ENCODE results near the gene ASS1.

ASS1 gene

DNA sequence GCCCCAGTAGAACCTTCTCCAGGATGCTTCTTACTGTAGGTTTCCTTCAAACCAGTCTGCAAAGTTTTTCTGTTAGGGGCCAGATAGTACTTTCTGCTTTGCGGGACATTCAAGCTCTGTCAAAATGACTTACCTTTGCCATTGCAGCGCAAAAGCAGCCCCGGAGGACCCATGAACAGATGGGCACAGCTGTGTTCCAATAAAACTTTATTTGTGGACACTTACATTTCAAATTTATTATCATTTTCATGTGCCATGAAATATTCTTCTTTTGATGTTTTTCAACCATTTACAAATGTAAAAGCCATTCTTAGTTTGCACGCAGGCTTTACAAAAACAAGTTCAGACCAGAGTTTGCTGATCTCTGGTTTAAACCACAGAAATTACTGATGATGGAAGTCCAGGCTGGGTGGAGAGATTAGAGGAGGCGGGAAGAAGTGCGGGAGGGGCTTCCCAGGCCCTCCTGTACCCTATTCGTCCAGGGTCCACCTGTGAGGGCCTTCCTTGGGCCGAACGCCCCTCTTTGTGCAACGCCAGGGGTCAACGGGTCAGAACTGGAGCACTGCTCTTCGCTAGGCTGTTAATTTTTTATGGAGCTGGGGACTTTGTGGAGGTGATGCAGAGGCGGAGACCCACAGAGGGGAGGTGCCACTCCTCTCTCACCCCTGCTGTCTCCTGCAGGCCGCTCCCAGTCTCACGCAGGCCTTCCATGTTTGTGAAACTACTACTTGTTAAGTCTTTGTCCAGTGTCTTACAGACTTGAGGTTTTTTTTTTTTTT, 7.6 kb upstream of the ASS1 start:
- no peak for DNase-seq

DNA sequence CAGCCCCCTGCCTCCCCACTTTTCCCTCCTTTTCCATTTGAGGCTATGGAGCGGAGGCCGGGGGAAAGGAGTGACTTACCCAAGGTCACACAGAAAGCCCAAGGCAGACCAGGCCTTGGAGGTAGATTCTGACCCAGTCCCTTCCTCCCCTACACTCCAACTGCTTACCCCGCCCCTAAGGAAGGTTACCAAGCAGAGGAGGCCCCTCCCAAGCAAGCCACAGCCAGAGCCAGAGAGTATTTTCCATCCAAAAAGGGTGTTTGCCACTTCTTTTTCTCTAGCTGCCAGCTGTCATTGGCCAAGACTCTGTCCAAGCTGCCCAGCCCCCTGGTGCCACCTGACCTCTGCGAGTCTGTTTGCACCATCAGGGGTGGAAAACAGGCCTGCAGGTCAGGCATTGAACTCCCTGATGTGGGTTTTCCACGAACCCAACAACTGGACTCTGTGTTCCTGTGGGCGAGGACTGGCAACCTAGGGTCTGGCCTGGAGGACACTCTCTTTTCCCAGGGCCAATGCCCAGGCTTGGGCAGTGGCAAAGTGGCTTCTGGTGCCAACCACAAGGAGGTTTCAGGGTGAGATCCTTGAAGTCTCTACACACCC, 6.3 kb upstream of the ASS1 start:
- DNase-seq, result no peak

DNA sequence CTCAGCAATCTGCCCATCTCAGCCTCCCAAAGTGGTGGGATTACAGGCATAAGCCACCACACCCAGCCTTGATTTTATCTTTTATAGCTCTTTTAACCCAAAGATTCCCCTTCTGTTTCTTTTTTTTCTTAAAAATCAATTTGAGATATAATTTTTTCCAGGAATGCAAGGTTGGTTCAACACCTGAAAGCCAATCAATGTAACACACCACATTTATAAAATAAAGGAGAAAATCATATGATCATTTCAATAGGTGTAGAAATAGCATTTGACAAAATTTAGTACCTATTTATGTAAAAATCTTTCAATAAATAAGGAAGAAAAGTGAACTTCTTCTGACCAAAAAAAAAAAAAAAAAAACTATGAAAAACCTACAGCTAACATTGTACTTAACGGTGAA, 3.7 kb upstream of the ASS1 start:
- no peak for DNase-seq

DNA sequence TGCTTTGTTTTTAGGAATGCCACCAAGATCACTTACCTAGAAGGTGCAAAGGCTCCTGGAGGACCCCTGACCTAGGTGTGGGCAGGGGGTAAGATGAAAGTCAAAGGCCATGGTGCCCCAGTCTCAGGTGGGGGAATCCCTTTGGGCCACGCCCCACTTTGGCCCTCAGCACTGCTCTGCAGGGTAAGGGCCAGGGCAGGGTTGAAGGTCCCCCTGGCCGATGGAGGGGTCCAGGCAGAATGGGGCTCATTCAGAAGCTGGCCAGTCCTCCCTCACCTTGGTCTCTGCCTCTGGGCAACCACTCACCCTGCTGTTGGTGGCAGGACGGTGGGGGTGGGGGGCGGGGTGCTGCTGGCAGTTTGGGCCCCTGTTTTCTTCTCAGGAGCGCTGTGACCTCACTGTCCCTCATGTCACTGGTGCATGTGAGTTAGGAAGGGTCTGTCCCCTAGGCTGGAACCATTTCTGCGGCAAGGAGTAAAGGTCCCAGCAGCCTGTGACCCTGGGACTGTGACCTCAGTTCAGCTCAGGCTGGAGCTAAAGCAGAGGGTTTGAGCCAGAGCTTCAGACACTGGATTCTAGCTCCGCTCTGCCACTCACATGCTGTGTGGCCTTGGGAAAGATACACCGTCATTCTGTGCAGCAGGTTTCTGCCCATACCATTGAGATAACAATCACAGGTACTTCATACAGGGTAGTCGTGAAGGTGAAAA, 1.9 kb upstream of the ASS1 start:
- DNase-seq, result no peak

DNA sequence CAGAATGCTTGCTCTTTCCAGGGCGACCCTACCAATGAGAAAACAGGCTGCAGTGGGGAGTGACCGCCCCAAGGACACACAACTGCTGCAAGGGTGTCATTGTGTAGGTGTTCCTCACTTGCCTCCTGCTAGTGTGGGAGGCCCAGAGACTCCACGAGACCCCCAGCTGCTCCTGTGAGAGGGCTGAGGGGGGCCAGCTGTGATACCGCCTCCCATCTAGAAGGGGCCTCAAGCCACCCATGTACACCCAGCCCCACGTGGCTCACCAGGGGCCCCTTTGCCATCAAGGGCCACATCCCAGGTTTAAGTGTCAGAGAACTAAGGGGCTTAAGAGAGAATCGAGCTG, 1.3 kb upstream of the ASS1 start:
- no peak for DNase-seq

DNA sequence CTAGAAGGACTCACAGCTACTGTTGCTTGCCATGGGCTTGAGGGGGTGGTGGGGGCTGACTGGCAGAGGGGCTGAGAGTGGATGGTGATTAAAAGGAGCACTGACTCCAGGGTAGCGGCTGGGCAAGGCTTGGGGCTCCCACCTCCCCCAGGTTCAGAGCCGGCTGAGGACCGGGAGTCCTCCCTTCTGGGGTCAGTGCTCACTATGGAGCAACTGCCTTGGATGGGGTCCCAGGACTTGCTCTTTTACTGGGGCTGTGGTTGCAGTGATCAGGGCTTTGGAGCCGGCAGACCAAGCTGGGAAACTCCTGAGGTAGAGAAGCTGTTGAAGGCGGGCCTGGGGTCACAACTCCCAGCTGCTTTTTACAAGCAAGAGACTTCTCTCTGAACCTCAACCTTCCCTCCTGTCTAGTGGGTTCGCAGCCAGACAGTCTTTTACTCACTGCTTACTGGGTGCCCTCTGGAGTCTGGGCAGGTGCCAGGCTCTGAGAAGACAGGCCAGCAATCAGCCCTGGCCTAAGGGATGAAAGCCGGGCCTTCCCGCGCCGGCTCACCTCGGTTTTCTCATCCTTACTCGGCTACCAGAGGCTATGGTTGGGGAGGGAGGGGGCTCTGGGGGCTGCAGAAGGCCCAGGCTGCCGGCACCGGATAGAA, 795 bp upstream of the ASS1 start:
- DNase-seq, result no peak

DNA sequence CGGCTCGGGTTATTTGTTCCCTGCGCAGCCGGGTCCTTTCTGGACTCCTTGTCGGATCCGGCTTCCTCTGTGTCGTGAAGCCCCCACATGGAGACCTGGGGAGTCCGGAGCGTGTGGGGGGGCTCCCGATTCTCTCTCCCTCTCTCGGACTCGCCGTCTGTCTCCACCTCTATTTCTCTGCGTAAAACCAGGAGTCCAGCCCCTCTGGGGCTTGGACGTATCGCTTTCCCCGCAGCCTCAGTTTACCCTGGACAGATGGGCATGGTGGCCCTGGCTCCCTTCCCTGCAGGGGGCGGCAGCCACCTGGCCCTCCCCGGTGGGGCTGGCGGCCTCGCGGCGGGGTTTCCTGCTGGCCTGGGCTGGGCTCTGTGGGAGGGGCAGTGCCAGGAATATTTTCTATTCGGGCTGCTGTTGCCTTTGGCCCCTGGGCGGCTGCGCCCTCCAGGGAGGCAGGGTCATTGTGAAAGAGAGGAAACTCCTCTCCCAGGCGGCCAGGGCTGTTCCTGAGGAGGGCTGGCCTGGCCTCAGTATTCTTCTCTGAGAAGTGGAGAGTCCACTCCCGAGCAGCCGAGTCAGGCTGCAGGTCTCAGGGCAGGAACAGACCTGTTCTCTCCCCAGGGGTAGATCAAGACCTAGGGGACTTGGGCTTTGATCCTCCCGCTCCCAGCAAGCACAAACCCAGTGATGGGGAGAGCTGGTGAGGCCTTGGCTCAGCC, 665 bp downstream of the ASS1 start:
- DNase-seq, result no peak

DNA sequence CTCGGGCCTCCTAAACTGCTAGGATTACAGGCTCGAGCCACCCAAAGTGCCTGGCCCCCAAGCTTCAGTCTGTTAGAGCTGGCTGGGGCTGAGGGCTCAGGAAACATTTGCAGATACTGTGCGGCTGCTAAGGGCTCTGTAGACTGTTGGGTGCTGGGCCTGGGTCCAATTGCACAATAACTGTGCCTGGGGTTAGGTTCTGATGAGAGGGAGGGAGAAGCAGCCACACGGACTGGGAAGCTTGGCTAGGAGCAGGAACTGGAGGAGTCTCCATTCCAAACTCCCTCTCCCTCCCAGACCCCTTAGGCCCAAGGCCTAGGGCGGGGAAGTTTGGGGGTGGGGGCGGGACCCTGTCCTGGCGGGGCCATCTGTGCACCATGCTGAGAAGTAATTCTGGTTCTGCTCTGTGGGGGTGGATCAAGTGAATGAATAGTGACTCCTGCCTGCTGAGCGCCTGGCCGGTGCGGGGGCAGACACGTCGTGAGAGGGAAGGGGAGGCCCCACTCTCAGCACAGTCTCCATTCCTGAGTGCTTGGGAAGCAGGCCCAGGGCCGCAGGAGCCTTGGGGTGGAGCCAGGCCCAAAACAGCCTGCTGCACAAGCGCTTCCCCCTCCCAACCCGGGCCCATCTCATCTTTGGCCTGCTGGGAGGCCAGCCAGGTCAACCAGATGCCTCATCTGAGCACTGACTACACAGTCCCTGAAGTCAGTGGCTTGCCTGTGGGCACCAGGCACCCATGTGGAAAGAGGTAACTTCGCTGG, 1.5 kb downstream of the ASS1 start:
- DNase-seq, result no peak

DNA sequence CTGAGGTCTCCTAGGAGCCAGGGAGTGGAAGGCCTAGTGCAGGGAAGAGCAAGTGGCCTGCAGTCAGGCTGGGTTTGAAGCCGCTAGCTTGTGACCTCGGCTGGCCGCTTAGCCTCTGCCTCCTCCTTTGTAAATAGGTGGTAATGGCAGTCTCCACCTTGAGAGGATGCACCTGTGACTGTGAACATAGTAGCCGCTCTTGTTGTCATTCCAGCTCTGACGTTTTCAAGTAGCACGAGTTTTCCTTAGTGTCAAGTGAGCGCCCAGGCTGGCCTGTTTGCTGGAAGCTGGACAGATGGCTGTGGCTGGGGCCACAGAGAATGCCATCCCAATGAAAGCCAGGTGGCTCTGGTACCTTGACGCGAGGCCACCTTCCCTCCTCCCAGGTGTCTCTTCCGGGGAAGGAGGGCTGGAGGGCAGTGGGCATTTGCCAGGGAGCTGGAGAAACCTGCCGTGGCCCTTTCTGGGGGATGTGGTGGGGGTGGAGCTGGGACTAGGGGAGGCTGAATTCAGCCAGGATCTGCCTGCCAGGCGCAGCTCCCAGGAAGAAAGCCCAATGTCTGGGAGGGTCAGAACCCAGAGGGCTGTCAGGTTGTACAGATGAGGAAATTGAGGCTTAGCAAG, 2.5 kb downstream of the ASS1 start:
- no peak for DNase-seq

DNA sequence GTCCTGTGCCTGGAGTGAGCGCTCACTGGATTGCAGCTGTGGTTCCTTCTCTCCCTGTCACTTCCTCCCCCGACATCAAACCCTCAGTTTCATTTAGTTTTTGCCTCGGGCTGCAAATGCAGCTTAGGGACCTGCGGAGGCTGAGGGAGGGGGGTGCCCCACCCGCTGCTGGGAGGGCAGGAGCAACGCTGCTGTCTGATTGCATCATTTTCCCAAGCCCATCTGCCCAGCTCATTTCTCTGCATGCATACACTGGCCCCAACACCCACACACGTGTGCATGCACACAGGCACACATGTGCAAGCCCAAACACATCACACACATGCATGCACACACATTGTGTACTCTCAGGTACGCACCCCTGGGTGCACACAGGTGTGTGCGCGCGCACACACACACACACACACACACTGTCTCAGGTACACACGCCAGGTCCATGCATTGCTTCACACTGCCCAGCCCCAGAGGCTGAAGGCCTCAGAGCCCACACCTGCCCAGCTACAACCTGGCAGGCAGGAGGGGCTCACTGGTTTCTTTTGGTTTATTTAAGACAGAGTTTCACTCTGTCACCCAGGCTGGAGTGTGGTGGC, 3.4 kb downstream of the ASS1 start:
- DNase-seq, result no peak

DNA sequence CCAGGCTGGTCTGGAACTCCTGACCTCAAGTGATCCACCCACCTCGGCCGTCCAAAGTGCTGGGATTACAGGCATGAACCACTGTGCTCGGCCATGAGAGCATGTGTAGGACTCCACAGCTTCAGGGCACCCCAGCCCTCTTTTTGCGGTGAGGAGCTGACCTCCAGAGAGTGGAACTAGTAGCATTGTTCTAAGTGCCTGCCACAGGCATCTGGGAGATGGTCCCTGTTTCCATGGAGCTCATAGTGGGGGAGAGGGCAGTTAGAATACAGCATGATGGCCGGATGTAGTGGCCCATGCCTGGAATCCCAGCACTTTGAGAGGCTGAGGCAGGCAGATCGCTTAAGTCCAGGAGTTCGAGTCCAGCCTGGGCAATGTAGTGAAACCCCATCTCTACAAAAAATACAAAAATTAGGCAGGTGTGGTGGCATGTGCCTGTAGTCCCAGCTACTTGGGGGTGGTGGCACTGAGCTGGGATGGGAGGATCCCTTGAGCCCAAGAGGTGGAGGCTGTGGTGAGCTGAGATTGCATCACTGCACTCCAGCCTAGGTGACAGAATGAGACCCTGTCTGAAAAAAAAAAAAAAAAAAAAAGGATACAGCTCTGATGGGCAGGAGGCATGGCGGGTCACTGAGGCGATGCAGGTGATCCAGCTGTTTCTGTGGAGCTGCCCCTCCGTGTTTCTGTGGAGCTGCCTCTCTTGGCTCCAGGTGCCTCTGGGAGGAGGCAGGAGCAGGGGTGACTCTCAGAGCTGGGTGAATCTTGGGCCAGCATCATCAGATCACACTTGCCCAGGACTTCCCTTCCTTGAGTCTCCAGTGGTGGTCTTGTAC, 4.2 kb downstream of the ASS1 start:
- DNase-seq, result no peak

DNA sequence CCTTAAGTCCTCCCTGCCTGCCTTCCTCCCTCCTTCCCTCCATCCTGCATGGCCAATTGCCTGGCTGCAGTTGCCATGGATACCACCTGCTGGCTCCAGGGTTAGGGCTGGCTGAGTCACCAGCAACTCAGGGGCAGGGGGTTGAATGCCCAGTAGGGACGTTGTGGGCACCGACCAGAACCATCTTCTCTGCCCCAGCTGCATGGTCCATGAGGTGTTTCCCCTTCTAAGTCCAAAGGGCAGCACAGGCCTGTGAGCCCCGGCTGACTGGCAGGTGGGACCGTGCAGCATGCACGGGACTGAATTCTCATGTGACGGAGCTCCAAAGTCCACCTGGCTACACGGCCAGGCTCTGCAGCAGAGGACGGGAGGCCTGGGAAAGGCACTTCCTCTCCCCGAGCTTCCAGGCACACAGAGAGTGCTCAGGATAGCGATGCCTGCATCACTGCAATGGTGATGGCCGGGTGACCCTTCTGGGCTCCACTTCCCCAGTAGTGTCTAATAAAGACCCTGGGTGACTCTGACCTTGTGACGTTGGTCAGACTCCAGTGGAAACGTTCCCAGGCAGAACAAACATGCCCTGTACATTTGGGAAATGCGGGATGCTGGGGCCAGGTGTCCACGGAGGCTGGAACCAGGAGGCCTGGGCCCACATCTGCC, 5.7 kb downstream of the ASS1 start:
- no peak for DNase-seq

DNA sequence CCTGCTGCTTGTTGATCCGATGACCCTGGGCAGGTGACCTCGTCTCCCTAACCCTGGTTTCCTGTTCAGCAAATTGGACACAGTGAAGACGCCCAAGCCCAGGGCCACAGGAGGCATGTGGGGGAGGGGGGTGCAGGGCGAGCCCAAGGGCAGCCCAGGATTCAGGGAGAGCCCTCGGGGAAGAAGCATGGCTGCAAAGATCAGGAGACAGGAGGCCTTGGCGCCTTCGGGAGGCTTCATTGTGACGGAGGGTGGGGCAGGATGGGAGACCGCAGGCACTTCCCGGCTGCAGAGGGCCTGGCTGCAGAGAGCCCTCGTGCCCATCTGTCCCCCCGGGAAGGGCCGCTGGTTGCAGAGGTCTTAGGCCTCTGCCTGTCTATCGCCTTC, 6.2 kb downstream of the ASS1 start:
- DNase-seq, result no peak

DNA sequence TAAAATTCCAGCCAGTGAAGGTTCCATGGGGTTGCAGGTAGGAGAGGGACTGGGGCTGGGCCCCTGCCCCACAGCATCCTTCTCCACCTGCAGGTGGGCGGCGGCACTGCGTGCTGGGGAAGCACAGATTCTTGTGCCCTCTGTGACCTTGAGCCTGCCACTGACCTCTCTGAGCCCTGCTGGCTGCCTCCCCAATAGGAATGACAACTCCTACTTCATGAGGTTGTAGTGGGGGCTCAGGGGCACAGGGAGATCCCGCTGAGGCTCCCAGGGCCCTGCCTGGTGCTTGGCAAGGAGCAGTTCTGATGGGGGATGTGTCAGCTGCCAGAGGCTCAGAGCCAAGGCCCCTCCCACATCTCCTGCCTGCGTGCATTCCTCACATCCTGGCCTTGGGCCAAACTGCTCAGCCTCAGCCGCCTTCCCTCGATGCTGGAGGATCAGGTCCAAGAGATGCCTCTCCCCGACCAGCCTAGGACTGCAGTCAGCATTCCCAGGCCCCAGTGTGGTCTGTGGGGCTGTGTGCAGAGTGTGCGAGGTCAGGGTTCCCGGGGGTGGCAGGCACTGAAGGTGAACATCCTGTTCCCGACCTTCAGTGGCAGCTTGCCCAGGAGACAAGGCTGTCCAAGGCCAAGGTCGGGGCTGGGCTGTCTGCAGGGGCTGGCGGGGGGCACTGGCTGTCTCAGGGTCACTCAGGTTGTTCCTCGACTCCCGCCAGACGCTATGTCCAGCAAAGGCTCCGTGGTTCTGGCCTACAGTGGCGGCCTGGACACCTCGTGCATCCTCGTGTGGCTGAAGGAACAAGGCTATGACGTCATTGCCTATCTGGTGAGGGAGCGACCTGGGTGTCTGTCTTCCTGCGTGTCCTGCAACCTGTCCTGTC, 7.0 kb downstream of the ASS1 start:
- DNase-seq, result no peak

DNA sequence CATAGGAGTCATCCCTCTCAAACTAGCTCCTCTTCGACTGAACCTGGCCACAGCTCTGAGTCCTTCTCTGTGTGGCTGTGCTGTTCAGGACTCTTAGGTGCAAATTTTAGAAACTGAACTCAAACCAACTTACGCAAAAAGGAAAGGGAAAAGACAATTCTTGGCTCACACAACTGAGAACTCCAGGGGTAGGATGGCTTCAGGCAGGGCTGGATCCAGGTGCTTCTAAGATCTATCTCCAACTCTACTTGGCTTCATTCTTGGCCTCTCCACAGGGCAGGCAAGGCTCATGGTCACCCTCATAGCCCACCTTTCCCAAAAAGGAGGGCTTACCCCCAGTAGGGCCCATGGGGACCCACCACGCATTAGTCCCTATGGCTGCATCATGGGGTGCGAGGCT, 8.1 kb downstream of the ASS1 start:
- DNase-seq, result no peak

DNA sequence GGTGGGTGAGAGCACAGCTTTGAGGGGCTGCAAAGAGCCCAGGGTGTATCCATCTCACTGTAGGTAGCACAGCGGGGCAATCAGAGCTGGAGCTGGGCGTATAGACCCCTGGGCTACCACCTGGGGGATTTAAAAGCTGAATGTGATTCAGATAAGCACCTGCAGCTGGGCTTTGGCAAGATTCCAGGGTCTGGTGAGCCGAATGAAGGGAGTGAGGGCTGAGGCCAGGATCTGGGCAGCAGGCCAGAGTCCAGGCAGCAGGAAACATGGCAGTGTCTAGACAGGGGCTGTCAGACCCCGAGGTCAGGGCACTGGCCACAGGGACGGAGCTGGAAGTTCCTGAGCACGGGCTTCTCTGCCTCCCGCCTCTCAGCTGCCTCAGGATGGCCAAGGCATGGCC, 8.7 kb downstream of the ASS1 start:
- no peak for DNase-seq

DNA sequence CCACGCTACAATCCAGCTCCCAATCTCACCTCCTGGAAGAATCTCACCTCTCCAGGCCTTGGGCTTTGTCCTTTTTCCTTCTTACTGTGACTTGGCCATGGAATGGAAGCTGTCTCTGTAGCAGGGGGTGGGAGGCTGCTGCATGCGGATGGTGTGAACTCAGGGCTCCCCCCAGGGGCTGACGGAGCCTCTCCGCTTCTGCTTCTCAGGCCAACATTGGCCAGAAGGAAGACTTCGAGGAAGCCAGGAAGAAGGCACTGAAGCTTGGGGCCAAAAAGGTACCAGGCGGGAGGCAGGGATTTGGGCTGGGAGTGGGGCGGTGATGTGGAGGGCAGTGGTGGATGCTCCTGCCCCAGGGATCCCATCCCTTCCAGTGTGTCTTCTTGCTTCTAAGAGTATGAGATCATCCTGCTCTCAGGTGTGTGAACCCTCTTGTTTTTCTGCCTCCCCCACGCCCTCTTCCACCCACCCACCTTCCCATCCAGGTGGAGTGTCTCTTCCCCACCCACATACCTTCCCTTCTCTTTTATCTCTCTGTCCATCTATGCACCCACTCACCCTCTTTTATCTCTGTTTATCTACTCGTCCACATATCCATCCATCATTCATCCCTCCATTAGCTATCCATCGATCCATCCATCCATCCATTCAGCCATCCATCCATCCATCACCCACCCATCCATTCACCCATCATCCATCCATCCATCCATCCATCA, 9.5 kb downstream of the ASS1 start:
- DNase-seq, result no peak

DNA sequence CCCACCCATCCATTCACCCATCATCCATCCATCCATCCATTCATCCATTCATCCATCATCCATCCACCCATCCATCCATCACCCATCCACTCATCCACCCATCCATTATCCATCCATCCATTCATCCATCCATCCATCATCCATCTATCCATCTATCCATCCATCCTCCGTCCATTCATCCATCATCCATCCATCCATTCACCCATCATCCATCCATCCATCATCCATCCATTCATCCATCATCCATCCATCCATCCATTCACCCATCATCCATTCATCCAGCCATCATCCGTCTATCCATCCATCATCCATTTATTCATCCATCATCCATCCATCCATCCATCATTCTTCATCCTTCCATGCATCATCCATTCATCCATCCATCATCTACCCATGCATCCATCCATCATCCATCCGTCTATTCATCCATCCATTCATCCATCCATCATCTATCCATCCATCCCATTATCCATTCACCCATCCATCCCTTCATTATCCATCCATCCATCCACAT, 10.1 kb downstream of the ASS1 start:
- no peak for DNase-seq

All from GDM1 (cell line).